ENCODE results near the gene SNAP91.

GRCh38 chr6:83702749-83703148 is 6.2 kb downstream of the SNAP91 start:
- TF ChIP-seq POLR2AphosphoS5 (IDR thresholded peaks at IDR 0.05) (no peak), CTCF (IDR thresholded peaks at IDR 0.05 in 8 of 11, conservative IDR thresholded peaks at IDR 0.05 in 3 of 11) (no peak), POLR2A (IDR thresholded peaks at IDR 0.05) (no peak)

All from spleen (tissue), 7 donors.